Caco-2 (cell line): Measurements from ENCODE around the gene RGS7. TPM values are rescaled to one million over a fixed set of nuclear protein-coding genes. Genes with fewer than 3 reads are reported as not detected.

ENCODE experiments used
- BruUV-seq: library from RNA; stranded (reverse); fragments of 400-500 nt; replicated peaks from 2 replicates; lab custom pipeline; 2021; lab: Mats Ljungman, UMichigan
- CTCF ChIA-PET: fragments of 300-600 bp; sonication (Branson Sonifier 250); formaldehyde crosslinking; loops from one replicate; lab custom pipeline; 2022; ENCODE audit warnings: antibody characterized with exemption; lab: Charles Lee
- POLR2A ChIA-PET: fragments of 300-600 bp; sonication (Branson Sonifier 250); formaldehyde crosslinking; loops from one replicate; lab custom pipeline; 2022; ENCODE audit warnings: antibody characterized with exemption; lab: Charles Lee
- DNase-seq, 2 experiments: peaks; one replicate each; pipeline versions ENCODE4 v3.0.0 to v3.0.0-alpha.2; 2020 to 2022
- H3K27me3 ChIP-seq: replicated peaks from 2 replicates; pipeline ENCODE4 v1.6.0; 2011; ENCODE audit warnings: low read length; ENCODE audit not compliant: control insufficient read depth, insufficient read depth
- H3K36me3 ChIP-seq: 2 replicates; pipeline ENCODE4 v1.5.1; 2011; ENCODE audit warnings: low read length; ENCODE audit not compliant: control insufficient read depth, insufficient read depth
- H3K4me1 ChIP-seq: fragments of 250-450 bp; sonication (Bioruptor Pico); 2 replicates; pipeline ENCODE4 v1.5.1; 2020; ENCODE audit warnings: mild to moderate bottlenecking
- H3K4me3 ChIP-seq: 2 replicates; pipeline ENCODE4 v1.5.1; 2011; ENCODE audit warnings: low read depth, mild to moderate bottlenecking, control low read depth, low read length
- H3K9me3 ChIP-seq: fragments of 250-450 bp; sonication (Bioruptor Pico); 2 replicates; pipeline ENCODE4 v1.5.1; 2020; ENCODE audit warnings: mild to moderate bottlenecking, moderate library complexity
- H3K27ac Mint-ChIP-seq: one replicate; pipeline ENCODE4 v1.8.0; 2022; ENCODE audit warnings: mixed read lengths; ENCODE audit not compliant: unreplicated experiment
- H3K27me3 Mint-ChIP-seq: one replicate; pipeline ENCODE4 v1.8.0; 2022; ENCODE audit warnings: mixed read lengths; ENCODE audit not compliant: insufficient read depth, unreplicated experiment
- H3K36me3 Mint-ChIP-seq: one replicate; pipeline ENCODE4 v1.8.0; 2022; ENCODE audit warnings: mild to moderate bottlenecking, mixed read lengths; ENCODE audit not compliant: insufficient read depth, unreplicated experiment
- H3K4me1 Mint-ChIP-seq: one replicate; pipeline ENCODE4 v1.8.0; 2022; ENCODE audit warnings: low read depth, mixed read lengths; ENCODE audit not compliant: unreplicated experiment
- H3K4me3 Mint-ChIP-seq: one replicate; pipeline ENCODE4 v1.8.0; 2022; ENCODE audit warnings: mild to moderate bottlenecking, moderate library complexity, mixed read lengths; ENCODE audit not compliant: unreplicated experiment
- H3K9me3 Mint-ChIP-seq: one replicate; pipeline ENCODE4 v1.8.0; 2022; ENCODE audit warnings: mixed read lengths; ENCODE audit not compliant: unreplicated experiment
- intact Hi-C: fragments of 100-400 bp; cut with micrococcal nuclease; formaldehyde crosslinking; loops from one replicate; pipeline ENCODE4 v1.10.0; 2022; ENCODE audit not compliant: unreplicated experiment
- total RNA-seq: library from RNA; stranded (reverse); gene quantifications from 2 replicates; pipeline ENCODE4 v1.2.3, GENCODE V29; 2022
- TF ChIP-seq, protein P1 (sequence below), 2 experiments: fragments of 200-600 bp in 1 of 2; IDR thresholded peaks; 1 replicate in 1 of 2; 2 replicates in 1 of 2; pipeline versions ENCODE4 v1.5.1 to v1.8.0; 2011 to 2022; ENCODE audit warnings: antibody characterized with exemption in 1 of 2, control low read depth in 1 of 2, inconsistent platforms in 1 of 2, low read depth in 1 of 2, low read length in 1 of 2, mild to moderate bottlenecking in 1 of 2, moderate library complexity in 1 of 2; ENCODE audit not compliant: insufficient read depth in 1 of 2, severe bottlenecking in 1 of 2, unreplicated experiment in 1 of 2

Gene RGS7
- total RNA-seq, 1 experiment from 2014 or later, result not detected

DNA sequence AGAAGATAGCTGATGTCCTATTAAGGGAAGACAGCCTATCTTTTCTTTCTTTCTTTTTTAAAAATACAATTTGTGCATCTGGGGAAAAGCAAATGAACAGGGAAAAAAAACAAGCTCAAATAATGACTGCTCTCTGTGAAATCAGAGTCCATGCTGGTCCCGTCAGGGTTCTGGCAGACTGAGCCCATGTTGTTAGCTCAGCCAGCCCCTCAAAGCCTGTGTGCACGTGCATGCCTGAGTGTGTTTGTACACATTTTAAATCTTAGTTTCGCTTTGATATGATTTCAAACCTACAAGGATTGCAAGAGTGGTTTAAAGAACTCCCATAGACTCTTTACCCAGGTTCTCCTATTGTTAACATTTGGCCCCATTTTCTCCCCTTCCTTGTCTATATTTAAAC, 513.2 kb downstream of the RGS7 start:
- ChIA-PET CTCF (no interaction called here), POLR2A (no interaction called here)
- Mint-ChIP-seq H3K27ac (no peak overlapping the region), H3K4me1 (no peaks in the 10 kb centered on the region), H3K4me3 (no peak overlapping the region), H3K27me3 (no peaks in the 10 kb centered on the region), H3K36me3 (no peaks in the 10 kb centered on the region), H3K9me3 (no peaks in the 10 kb centered on the region)
- no peaks in the 10 kb centered on the region for H3K4me1 ChIP-seq
- H3K9me3 ChIP-seq, result no peaks in the 10 kb centered on the region
- no peaks in the 10 kb centered on the region for H3K36me3 ChIP-seq
- TF ChIP-seq, protein P1, sequence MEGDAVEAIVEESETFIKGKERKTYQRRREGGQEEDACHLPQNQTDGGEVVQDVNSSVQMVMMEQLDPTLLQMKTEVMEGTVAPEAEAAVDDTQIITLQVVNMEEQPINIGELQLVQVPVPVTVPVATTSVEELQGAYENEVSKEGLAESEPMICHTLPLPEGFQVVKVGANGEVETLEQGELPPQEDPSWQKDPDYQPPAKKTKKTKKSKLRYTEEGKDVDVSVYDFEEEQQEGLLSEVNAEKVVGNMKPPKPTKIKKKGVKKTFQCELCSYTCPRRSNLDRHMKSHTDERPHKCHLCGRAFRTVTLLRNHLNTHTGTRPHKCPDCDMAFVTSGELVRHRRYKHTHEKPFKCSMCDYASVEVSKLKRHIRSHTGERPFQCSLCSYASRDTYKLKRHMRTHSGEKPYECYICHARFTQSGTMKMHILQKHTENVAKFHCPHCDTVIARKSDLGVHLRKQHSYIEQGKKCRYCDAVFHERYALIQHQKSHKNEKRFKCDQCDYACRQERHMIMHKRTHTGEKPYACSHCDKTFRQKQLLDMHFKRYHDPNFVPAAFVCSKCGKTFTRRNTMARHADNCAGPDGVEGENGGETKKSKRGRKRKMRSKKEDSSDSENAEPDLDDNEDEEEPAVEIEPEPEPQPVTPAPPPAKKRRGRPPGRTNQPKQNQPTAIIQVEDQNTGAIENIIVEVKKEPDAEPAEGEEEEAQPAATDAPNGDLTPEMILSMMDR (IDR thresholded peaks at IDR 0.05; ENCODE audit: insufficient read depth in 1 of 2, low read depth in 1 of 2, low read length in 1 of 2, severe bottlenecking in 1 of 2, unreplicated experiment in 1 of 2), result no peak
- no TSS peak for BruUV-seq
- no peaks in the 10 kb centered on the region for H3K27me3 ChIP-seq
- no peak for DNase-seq
- H3K4me3 ChIP-seq, result no peak overlapping the region
- intact Hi-C loops, result no loop called here

GRCh38 chr1:240836271-240836670, 520.7 kb downstream of the RGS7 start:
- TF ChIP-seq, protein P1 (IDR thresholded peaks at IDR 0.05; ENCODE audit: insufficient read depth in 1 of 2, low read depth in 1 of 2, low read length in 1 of 2, severe bottlenecking in 1 of 2, unreplicated experiment in 1 of 2), result no peak
- Histone ChIP-seq H3K4me3 (no peak overlapping the region), H3K9me3 (no peaks in the 10 kb centered on the region), H3K36me3 (no peaks in the 10 kb centered on the region), H3K27me3 (no peaks in the 10 kb centered on the region), H3K4me1 (peaks cover 10% of the 10 kb centered on the region)
- DNase-seq, result no peak
- H3K4me3 Mint-ChIP-seq, result no peak overlapping the region
- ChIA-PET CTCF (no interaction called here), POLR2A (no interaction called here)
- H3K36me3 Mint-ChIP-seq, result no peaks in the 10 kb centered on the region
- H3K27me3 Mint-ChIP-seq, result no peaks in the 10 kb centered on the region
- no peak overlapping the region for H3K27ac Mint-ChIP-seq
- BruUV-seq, result no TSS peak
- H3K9me3 Mint-ChIP-seq, result no peaks in the 10 kb centered on the region
- intact Hi-C loops, result no loop called here
- H3K4me1 Mint-ChIP-seq, result no peaks in the 10 kb centered on the region

DNA sequence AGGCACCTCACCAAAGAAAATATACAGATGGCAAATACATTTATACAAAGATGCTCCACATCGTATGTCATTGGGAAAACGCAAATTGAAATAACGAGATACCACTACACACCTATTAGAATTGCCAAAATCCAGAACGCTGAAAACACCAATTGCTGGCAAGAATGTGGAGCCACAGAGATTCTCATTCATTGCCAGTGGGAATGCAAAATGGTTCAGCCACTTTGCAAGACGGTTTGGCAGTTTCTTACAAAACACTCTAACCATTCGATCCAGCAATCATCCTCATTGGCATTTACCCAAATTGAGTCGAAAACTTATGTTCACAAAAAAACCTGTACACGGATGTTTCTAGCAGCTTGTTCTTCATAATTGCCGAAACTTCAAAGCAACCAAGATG, 521.7 kb downstream of the RGS7 start:
- Mint-ChIP-seq H3K27ac (no peak overlapping the region), H3K9me3 (no peaks in the 10 kb centered on the region), H3K36me3 (no peaks in the 10 kb centered on the region), H3K4me1 (no peaks in the 10 kb centered on the region), H3K27me3 (no peaks in the 10 kb centered on the region), H3K4me3 (no peak overlapping the region)
- Histone ChIP-seq H3K9me3 (no peaks in the 10 kb centered on the region), H3K4me1 (peaks cover 17% of the 10 kb centered on the region), H3K4me3 (no peak overlapping the region), H3K36me3 (no peaks in the 10 kb centered on the region), H3K27me3 (no peaks in the 10 kb centered on the region)
- ChIA-PET CTCF (no interaction called here), POLR2A (no interaction called here)
- intact Hi-C loops, result no loop called here
- no TSS peak for BruUV-seq
- TF ChIP-seq, protein P1 (IDR thresholded peaks at IDR 0.05; ENCODE audit: insufficient read depth in 1 of 2, low read depth in 1 of 2, low read length in 1 of 2, severe bottlenecking in 1 of 2, unreplicated experiment in 1 of 2), result no peak
- DNase-seq, result no peak
